Measurements from ENCODE around the gene SRRM5. TPM values are rescaled to one million over a fixed set of nuclear protein-coding genes. Genes with fewer than 3 reads are reported as not detected.

The SRRM5 gene
- total RNA-seq, 1 donor from 2014 or later = 0.46 TPM

DNA sequence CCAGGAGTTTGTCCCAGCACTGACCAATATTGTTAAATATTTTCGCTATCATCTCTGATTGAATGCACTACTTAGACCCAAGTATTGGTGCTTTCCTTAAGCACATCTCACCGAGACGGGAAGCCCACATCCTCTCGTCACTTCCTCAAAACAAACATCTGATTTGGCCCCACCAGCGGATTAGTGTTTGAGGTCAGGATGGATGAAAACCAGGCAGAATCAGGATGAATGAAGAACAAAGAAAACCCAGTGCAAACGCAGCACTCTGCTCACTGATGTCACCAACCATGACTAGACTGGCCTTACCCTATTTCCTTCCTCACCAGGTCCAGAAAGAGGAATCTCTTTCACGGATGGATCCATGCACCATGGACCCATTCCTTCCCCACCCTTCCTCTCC is 52.1 kb downstream of the SRRM5 start:
- DNase-seq (ENCODE audit: low read depth) = no peak
- H3K27me3 ChIP-seq (ENCODE audit: control insufficient read depth, insufficient read depth, low read length) = no peaks in the 10 kb centered on the region
- peaks cover 6% of the 10 kb centered on the region for H3K36me3 ChIP-seq (ENCODE audit: control insufficient read depth, insufficient read depth, low read length)
- H3K4me3 ChIP-seq (ENCODE audit: low read depth, low read length) = no peak overlapping the region
- no peak for TF ChIP-seq CTCF (IDR thresholded peaks at IDR 0.05; ENCODE audit: insufficient read depth, low read length, poor library complexity, severe bottlenecking)

Other genes starting within 250 kb of the SRRM5 start
- not detected in 2 replicates for gene TEX101, start 197.2 kb upstream of the SRRM5 start, total RNA-seq
- 0.33 and 0.62 TPM in 2 replicates for gene LYPD3, start 146.5 kb upstream of the SRRM5 start, total RNA-seq
- 15.8 and 23.0 TPM in 2 replicates for gene PHLDB3, start 107.3 kb upstream of the SRRM5 start, total RNA-seq
- 77.8 and 80.4 TPM in 2 replicates for gene ETHE1, start 84.9 kb upstream of the SRRM5 start, total RNA-seq
- not detected in 2 replicates for gene ZNF575, start 78.9 kb upstream of the SRRM5 start, total RNA-seq
- gene XRCC1, start 36.6 kb upstream of the SRRM5 start, total RNA-seq = 32.9 and 38.1 TPM in 2 replicates
- 3.1 and 5.8 TPM in 2 replicates for gene PINLYP, start 36.3 kb upstream of the SRRM5 start, total RNA-seq
- 49.6 and 56.2 TPM in 2 replicates for gene IRGQ, start 16.0 kb upstream of the SRRM5 start, total RNA-seq
- 6.2 and 21.9 TPM in 2 replicates for gene ZNF576, start 15.5 kb upstream of the SRRM5 start, total RNA-seq
- gene ZNF428, start 7.5 kb downstream of the SRRM5 start, total RNA-seq = 71.7 and 82.2 TPM in 2 replicates
- gene CADM4, start 27.8 kb downstream of the SRRM5 start, total RNA-seq = 21.9 and 25.9 TPM in 2 replicates
- gene PLAUR, start 58.1 kb downstream of the SRRM5 start, total RNA-seq = 319 and 341 TPM in 2 replicates
- gene IRGC, start 104.0 kb downstream of the SRRM5 start, total RNA-seq = not detected in 2 replicates
- 22.1 and 27.7 TPM in 2 replicates for gene SMG9, start 142.9 kb downstream of the SRRM5 start, total RNA-seq
- 8.8 and 10.8 TPM in 2 replicates for gene KCNN4, start 168.9 kb downstream of the SRRM5 start, total RNA-seq
- 0.41 and 0.63 TPM in 2 replicates for gene LYPD5, start 190.4 kb downstream of the SRRM5 start, total RNA-seq
- gene ZNF283, start 215.2 kb downstream of the SRRM5 start, total RNA-seq = 3.8 and 4.0 TPM in 2 replicates